ENCODE results near the gene EIF2A.

Gene EIF2A

GRCh38 chr3:150609988-150610387, 63.4 kb downstream of the EIF2A start:
- Histone ChIP-seq H3K4me3 (ENCODE audit: low read depth, low read length) (no peak overlapping the region), H3K27me3 (ENCODE audit: control insufficient read depth, insufficient read depth, low read length) (no peaks in the 10 kb centered on the region), H3K4me1 (peaks cover 16% of the 10 kb centered on the region), H3K9ac (no peak overlapping the region), H3K79me2 (peaks cover 58% of the 10 kb centered on the region), H3K4me2 (ENCODE audit: low read length) (peak overlapping the region; percentile 16), H3K36me3 (ENCODE audit: control insufficient read depth, insufficient read depth, low read length) (no peaks in the 10 kb centered on the region), H3K27ac (no peak overlapping the region), H2AFZ (no peak overlapping the region), H3K9me3 (ENCODE audit: control insufficient read depth, low read length) (no peaks in the 10 kb centered on the region)
- no peak for TF ChIP-seq CTCF (IDR thresholded peaks at IDR 0.05)

- no peak overlapping the region for H2AFZ ChIP-seq
- TF ChIP-seq CTCF (IDR thresholded peaks at IDR 0.05): no peak
- H3K27me3 ChIP-seq (ENCODE audit: control insufficient read depth, insufficient read depth, low read length): no peaks in the 10 kb centered on the region
- H3K27ac ChIP-seq: no peak overlapping the region
- H3K79me2 ChIP-seq: peaks cover 58% of the 10 kb centered on the region
- H3K4me3 ChIP-seq (ENCODE audit: low read depth, low read length): no peak overlapping the region
- H3K9ac ChIP-seq: no peak overlapping the region
- no peaks in the 10 kb centered on the region for H3K36me3 ChIP-seq (ENCODE audit: control insufficient read depth, insufficient read depth, low read length)
- H3K9me3 ChIP-seq (ENCODE audit: control insufficient read depth, low read length): no peaks in the 10 kb centered on the region
- peaks cover 16% of the 10 kb centered on the region for H3K4me1 ChIP-seq
- H3K4me2 ChIP-seq (ENCODE audit: low read length): no peak overlapping the region
Measured at GRCh38 chr3:150610785-150611184, 64.2 kb downstream of the EIF2A start.

- TF ChIP-seq CTCF (IDR thresholded peaks at IDR 0.05): no peak
- Histone ChIP-seq H3K4me1 (peaks cover 16% of the 10 kb centered on the region), H3K9ac (no peak overlapping the region), H3K27me3 (ENCODE audit: control insufficient read depth, insufficient read depth, low read length) (no peaks in the 10 kb centered on the region), H3K4me2 (ENCODE audit: low read length) (no peak overlapping the region), H3K27ac (no peak overlapping the region), H3K9me3 (ENCODE audit: control insufficient read depth, low read length) (no peaks in the 10 kb centered on the region), H3K4me3 (ENCODE audit: low read depth, low read length) (no peak overlapping the region), H3K79me2 (peaks cover 54% of the 10 kb centered on the region), H3K36me3 (ENCODE audit: control insufficient read depth, insufficient read depth, low read length) (no peaks in the 10 kb centered on the region), H2AFZ (no peak overlapping the region)
Measured at GRCh38 chr3:150611666-150612065, 65.1 kb downstream of the EIF2A start.

GRCh38 chr3:150612494-150612893, 65.9 kb downstream of the EIF2A start:
- no peak overlapping the region for H3K27ac ChIP-seq
- H3K27me3 ChIP-seq (ENCODE audit: control insufficient read depth, insufficient read depth, low read length): no peaks in the 10 kb centered on the region
- H3K4me1 ChIP-seq: peaks cover 14% of the 10 kb centered on the region
- TF ChIP-seq CTCF (IDR thresholded peaks at IDR 0.05): no peak
- H3K9ac ChIP-seq: no peak overlapping the region
- H3K4me2 ChIP-seq (ENCODE audit: low read length): peak overlapping the region; percentile 39
- H2AFZ ChIP-seq: no peak overlapping the region
- H3K4me3 ChIP-seq (ENCODE audit: low read depth, low read length): no peak overlapping the region
- H3K9me3 ChIP-seq (ENCODE audit: control insufficient read depth, low read length): no peaks in the 10 kb centered on the region
- peaks cover 55% of the 10 kb centered on the region for H3K79me2 ChIP-seq
- H3K36me3 ChIP-seq (ENCODE audit: control insufficient read depth, insufficient read depth, low read length): no peaks in the 10 kb centered on the region

- H3K36me3 ChIP-seq (ENCODE audit: control insufficient read depth, insufficient read depth, low read length): no peaks in the 10 kb centered on the region
- peak overlapping the region; percentile 39 for H3K4me2 ChIP-seq (ENCODE audit: low read length)
- TF ChIP-seq CTCF (IDR thresholded peaks at IDR 0.05): no peak
- no peak overlapping the region for H2AFZ ChIP-seq
- no peaks in the 10 kb centered on the region for H3K27me3 ChIP-seq (ENCODE audit: control insufficient read depth, insufficient read depth, low read length)
- H3K4me3 ChIP-seq (ENCODE audit: low read depth, low read length): no peak overlapping the region
- H3K9me3 ChIP-seq (ENCODE audit: control insufficient read depth, low read length): no peaks in the 10 kb centered on the region
- no peak overlapping the region for H3K27ac ChIP-seq
- H3K4me1 ChIP-seq: peaks cover 11% of the 10 kb centered on the region
- peaks cover 57% of the 10 kb centered on the region for H3K79me2 ChIP-seq
- H3K9ac ChIP-seq: no peak overlapping the region
Measured at GRCh38 chr3:150613034-150613433, 66.4 kb downstream of the EIF2A start.
